D721Med (cell line): ENCODE data around the gene ZNF614.
"Not testable (repeated sequence)": the region's sequence is repeated elsewhere in the genome, so short reads cannot be mapped to it uniquely, and the experiment has no call there.

Experiments used
- DNase-seq: peaks from one replicate; pipeline ENCODE4 v3.0.0; 2011; ENCODE audit warnings: low spot score; ENCODE audit not compliant: insufficient read length
- FAIRE-seq: peaks from 2 replicates; lab custom pipeline; 2011; peaks lifted over from hg19 to GRCh38; lab: Jason Lieb, UNC
- CTCF ChIP-seq: IDR thresholded peaks from 2 replicates; pipeline ENCODE4 v1.5.1; 2012; ENCODE audit warnings: mild to moderate bottlenecking, control low read depth; ENCODE audit not compliant: insufficient read depth; ENCODE audit errors: missing control alignments

The ZNF614 gene

GRCh38 chr19:52028027-52028779 lies at the start of gene ZNF614:
ZNF614 (minus strand) TSS chr19:52028379; CDS start chr19:52025745, 2,634 bp downstream.
- DNase-seq (peak; percentile 67), FAIRE-seq (no peak)
- TF ChIP-seq CTCF, result no peak

GRCh38 chr19:52070496-52070895 lies 42.3 kb upstream of the ZNF614 start:
- FAIRE-seq, result no peak
- TF ChIP-seq CTCF, result no peak
- DNase-seq, result no peak

GRCh38 chr19:52069653-52070052 lies 41.5 kb upstream of the ZNF614 start:
- no peak for TF ChIP-seq CTCF
- no peak for FAIRE-seq

GRCh38 chr19:52066258-52066863 lies 38.2 kb upstream of the ZNF614 start:
- DNase-seq (no peak), FAIRE-seq (no peak)
- TF ChIP-seq CTCF, result no peak

More at GRCh38 chr19:52069653-52070052, 41.5 kb upstream of the ZNF614 start:
- no peak for DNase-seq

- TF ChIP-seq CTCF, result no peak
- DNase-seq (no peak), FAIRE-seq (no peak)
These were observed 37.2 kb upstream of the ZNF614 start for GRCh38 chr19:52065399-52065798.

- FAIRE-seq, DNase-seq: not testable (repeated sequence)
These were observed 28.3 kb upstream of the ZNF614 start for GRCh38 chr19:52056480-52056879.

- DNase-seq, result not testable (repeated sequence)
These were observed 23.6 kb upstream of the ZNF614 start for GRCh38 chr19:52051736-52052135.

More at GRCh38 chr19:52051736-52052135, 23.6 kb upstream of the ZNF614 start:
- FAIRE-seq, result not testable (repeated sequence)
